Ectodermal cell (in vitro differentiated cells): ENCODE measurements around the gene NUMBL.
"Not testable (repeated sequence)": the region's sequence is repeated elsewhere in the genome, so short reads cannot be mapped to it uniquely, and the experiment has no call there.

Experiments
- H3K27ac ChIP-seq: 2 replicates; pipeline ENCODE4 v1.7.0; 2013; ENCODE audit warnings: mild to moderate bottlenecking, low read depth, low read length; ENCODE audit not compliant: insufficient read depth, poor library complexity, severe bottlenecking
- H3K27me3 ChIP-seq: 2 replicates; pipeline ENCODE4 v1.7.0; 2013; ENCODE audit warnings: mild to moderate bottlenecking, low read length; ENCODE audit not compliant: insufficient read depth, control insufficient read depth, poor library complexity, severe bottlenecking
- H3K36me3 ChIP-seq: one replicate; pipeline ENCODE4 v1.7.0; 2013; ENCODE audit warnings: low read length; ENCODE audit not compliant: control insufficient read depth, insufficient read depth
- H3K4me1 ChIP-seq: one replicate; pipeline ENCODE4 v1.7.0; 2013; ENCODE audit warnings: low read length; ENCODE audit not compliant: control insufficient read depth, insufficient read depth
- H3K4me3 ChIP-seq: 2 replicates; pipeline ENCODE4 v1.7.0; 2013; ENCODE audit warnings: low read depth, low read length, control low read depth; ENCODE audit not compliant: insufficient read depth
- H3K9me3 ChIP-seq: 2 replicates; pipeline ENCODE4 v1.7.0; 2013; ENCODE audit warnings: mild to moderate bottlenecking, low read length, moderate library complexity; ENCODE audit not compliant: control insufficient read depth
- WGBS, 2 experiments: methylation state at CpG; one replicate each; pipeline ENCODE4 v1.1.7; 2013; ENCODE audit warnings: missing lambda C conversion rate in 2 of 2; 5-methylcytosine and 5-hydroxymethylcytosine counted together

Gene NUMBL

DNA sequence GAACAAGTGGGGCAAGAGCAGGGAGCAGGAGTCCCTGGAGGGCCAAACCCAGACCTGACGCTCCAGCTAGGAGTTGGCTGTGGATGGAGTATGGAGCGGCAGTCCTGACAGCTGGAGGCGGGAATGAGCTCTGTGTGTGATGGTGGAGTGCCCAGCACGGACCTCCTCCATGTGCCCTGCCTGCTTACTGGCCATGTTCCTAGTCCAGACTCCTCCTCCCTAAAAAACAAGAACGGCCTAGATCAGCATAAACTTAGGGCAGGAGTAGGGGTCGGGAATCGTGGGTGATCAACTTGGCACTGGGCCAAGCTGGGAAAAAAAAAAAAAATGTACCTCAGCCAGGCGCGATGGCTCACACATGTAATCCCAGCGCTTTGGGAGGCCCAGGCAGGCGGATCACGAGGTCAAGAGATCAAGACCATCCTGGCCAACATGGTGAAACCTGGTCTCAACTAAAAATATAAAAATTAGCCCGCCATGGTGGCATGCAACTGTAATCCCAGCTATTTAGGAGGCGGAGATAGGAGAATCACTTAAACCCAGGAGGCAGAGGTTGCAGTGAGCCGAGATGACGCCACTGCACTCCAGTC is 59.8 kb downstream of the NUMBL start:
- peaks cover 15% of the 10 kb centered on the region for H3K27me3 ChIP-seq
- H3K27ac ChIP-seq, result no peak overlapping the region
- no peaks in the 10 kb centered on the region for H3K9me3 ChIP-seq
- H3K4me1 ChIP-seq, result peaks cover 20% of the 10 kb centered on the region
- H3K36me3 ChIP-seq, result peaks cover 7% of the 10 kb centered on the region
- no peak overlapping the region for H3K4me3 ChIP-seq
- WGBS, 2 experiments, result 74 to 77% methylated on average over 16 of the region's 16 CpGs

DNA sequence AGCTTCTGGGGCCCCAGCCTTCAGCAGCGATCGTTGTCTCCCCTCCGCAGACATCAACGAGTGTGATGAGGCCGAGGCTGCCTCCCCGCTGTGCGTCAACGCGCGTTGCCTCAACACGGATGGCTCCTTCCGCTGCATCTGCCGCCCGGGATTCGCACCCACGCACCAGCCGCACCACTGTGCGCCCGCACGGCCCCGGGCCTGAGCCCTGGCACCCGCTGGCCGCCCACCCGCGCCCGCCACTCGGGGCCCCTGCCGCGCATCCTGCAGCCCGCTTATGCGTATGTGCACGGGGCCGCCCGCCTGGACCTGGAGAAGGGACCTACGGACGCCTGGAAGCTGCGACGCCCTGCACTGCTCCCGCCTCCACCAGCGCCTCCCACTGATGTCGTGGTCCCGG is 61.1 kb downstream of the NUMBL start:
- no peak overlapping the region for H3K27ac ChIP-seq
- H3K9me3 ChIP-seq, result no peaks in the 10 kb centered on the region
- peaks cover 10% of the 10 kb centered on the region for H3K36me3 ChIP-seq
- WGBS, 2 experiments, result 94 to 95% methylated on average over 42 of the region's 42 CpGs
- H3K27me3 ChIP-seq, result peaks cover 7% of the 10 kb centered on the region
- H3K4me1 ChIP-seq, result peaks cover 20% of the 10 kb centered on the region
- H3K4me3 ChIP-seq, result no peak overlapping the region

DNA sequence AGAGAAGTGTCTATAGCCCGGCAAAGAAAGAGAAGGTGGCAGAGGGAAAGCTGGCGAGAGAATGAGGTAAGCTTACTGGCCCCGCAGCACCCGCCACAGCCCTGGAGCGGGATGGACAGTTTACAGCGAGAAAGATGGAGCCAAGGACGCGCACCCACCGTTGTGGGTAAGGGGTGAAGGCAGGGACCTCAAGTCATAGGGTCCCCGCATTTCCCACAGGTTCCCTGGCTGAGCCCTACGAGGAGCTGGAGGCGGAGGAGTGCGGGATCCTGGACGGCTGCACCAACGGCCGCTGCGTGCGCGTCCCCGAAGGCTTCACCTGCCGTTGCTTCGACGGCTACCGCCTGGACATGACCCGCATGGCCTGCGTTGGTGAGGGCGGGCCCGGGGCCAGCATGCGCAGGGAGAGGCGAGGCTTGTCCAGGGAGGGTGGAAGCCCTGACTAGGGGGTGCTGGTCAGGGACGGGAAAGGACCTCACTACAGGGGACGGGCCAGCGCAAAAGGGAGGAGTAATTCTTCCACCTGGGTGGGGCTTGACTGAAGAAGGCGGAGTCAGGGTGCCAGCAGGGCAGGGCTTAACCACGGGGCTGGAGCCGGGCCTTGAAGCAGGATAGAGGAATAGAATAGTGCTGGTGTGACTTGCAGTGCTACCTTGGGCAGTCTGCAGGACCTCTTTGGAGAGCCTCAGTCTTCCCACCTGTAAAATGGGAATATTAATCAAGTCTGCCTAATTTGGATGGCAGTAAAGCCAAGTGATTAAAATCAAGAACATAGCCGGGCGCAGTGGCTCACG is 62.8 kb downstream of the NUMBL start:
- WGBS, 2 experiments, result 92 to 94% methylated on average over 39 of the region's 39 CpGs
- Histone ChIP-seq H3K4me1 (peaks cover 18% of the 10 kb centered on the region), H3K36me3 (peaks cover 10% of the 10 kb centered on the region), H3K27me3 (no peaks in the 10 kb centered on the region), H3K27ac (no peak overlapping the region), H3K4me3 (no peak overlapping the region), H3K9me3 (no peaks in the 10 kb centered on the region)

- 95 to 96% methylated on average over 24 of the region's 24 CpGs for WGBS, 2 experiments
- Histone ChIP-seq H3K27ac (no peak overlapping the region), H3K4me1 (peaks cover 17% of the 10 kb centered on the region), H3K36me3 (peaks cover 10% of the 10 kb centered on the region), H3K9me3 (no peaks in the 10 kb centered on the region), H3K27me3 (no peaks in the 10 kb centered on the region), H3K4me3 (no peak overlapping the region)
Observed at GRCh38 chr19:40626918-40627317, 63.5 kb downstream of the NUMBL start.

DNA sequence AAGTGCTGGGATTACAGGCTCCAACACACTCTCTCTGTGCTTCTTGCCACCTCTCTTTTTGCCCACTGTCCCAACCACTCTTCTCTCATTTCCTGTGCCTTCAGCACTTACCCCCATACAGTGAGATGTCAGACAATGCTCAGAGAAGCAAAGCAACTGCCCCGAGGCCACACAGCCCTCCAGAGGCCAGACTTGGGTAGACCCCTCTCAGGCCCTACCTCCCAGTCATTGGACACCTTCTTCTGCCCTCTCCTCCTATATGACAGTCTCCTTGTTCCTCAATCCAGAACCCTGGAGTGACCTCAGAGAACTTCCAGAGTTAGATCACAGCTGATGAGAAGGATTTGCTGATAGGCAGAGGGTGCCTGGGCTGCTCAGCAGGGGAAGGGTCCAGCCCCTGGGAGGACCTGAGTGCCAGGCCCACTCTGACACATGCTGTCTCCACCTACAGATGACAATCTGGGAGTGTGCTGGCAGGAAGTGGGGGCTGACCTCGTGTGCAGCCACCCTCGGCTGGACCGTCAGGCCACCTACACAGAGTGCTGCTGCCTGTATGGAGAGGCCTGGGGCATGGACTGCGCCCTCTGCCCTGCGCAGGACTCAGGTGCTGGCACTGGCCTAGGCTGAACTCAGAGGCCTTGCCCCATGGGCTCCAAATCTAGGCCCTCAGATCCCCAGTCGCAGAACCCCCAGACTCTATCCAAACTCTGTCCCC is 64.9 kb downstream of the NUMBL start:
- WGBS, 2 experiments, result 91 to 94% methylated on average over 7 of the region's 7 CpGs
- no peak overlapping the region for H3K4me3 ChIP-seq
- no peak overlapping the region for H3K27ac ChIP-seq
- H3K36me3 ChIP-seq, result peaks cover 17% of the 10 kb centered on the region
- peaks cover 11% of the 10 kb centered on the region for H3K4me1 ChIP-seq
- no peaks in the 10 kb centered on the region for H3K27me3 ChIP-seq
- no peaks in the 10 kb centered on the region for H3K9me3 ChIP-seq

DNA sequence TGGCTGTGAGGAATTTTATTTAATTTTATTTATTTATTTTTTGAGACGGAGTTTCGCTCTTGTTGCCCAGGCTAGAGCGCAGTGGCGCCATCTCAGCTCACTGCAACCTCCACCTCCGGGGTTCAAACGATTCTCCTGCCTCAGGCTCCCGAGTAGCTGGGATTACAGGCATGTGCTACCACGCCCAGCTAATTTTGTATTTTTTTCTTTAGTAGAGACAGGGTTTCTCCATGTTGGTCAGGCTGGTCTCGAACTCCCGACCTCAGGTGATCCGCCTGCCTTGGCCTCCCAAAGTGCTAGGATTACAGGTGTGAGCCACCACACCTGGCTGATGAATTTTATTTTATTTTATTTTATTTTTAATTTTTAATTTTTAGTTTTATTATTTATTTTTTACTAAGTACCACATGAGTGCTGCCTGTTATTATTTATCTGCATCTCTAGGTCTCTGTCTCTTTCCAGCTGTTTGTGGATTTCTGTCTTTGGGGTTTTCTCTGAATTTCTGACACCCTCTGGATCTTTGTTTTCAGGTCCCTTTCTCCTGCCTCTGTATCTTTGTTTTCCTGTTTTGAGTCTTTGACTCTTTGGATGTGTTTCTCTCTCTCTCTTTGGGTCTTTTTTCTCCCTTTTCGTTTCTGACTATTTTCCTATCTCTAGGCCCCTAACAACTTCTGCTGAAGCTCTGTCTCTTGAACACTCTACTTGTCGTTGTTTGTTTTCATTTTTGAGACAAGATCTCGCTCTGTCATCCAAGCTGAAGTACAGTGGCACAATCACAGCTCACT is 65.9 kb downstream of the NUMBL start:
- peaks cover 22% of the 10 kb centered on the region for H3K36me3 ChIP-seq
- H3K9me3 ChIP-seq, H3K27me3 ChIP-seq: not testable (repeated sequence)

DNA sequence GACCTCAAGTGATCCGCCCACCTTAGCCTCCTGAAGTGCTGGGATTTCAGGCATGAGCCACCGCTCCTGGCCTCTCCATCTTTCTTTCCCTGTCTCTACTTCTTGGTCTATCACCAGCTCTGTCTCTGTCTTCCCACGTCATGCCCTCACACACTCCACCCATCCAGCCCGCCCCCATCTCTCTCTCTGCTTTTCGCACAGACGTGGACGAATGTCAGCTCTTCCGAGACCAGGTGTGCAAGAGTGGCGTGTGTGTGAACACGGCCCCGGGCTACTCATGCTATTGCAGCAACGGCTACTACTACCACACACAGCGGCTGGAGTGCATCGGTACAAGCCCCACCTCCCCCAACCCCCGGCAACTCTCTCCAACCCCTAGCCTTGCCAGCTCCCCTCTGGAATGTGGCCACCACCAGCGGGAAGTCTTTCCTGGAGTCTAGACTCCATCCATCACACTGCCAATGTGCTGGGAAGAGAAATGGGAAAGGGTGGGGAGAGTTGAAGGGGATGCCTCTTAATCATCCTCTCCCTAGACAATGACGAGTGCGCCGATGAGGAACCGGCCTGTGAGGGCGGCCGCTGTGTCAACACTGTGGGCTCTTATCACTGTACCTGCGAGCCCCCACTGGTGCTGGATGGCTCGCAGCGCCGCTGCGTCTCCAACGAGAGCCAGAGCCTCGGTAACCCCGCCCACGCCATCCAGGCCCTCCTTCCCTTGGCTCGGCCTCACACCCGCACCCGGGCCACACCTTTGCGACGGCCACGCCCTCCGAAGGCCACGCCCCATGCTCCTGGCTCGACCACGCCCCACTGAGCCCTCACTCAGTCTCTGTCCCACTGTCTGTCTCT is 66.8 kb downstream of the NUMBL start:
- Histone ChIP-seq H3K9me3 (no peaks in the 10 kb centered on the region), H3K27ac (no peak overlapping the region), H3K27me3 (no peaks in the 10 kb centered on the region), H3K4me1 (peaks cover 11% of the 10 kb centered on the region), H3K36me3 (peaks cover 32% of the 10 kb centered on the region), H3K4me3 (no peak overlapping the region)
- 16% methylated on average over 40 to 41 of the region's 41 CpGs for WGBS, 2 experiments

More for the DNA sequence above, 65.9 kb downstream of the NUMBL start:
- H3K4me1 ChIP-seq, result peaks cover 11% of the 10 kb centered on the region
- H3K27ac ChIP-seq, H3K4me3 ChIP-seq: not testable (repeated sequence)
- WGBS, 2 experiments, result 84 to 89% methylated on average over 14 of the region's 14 CpGs

- H3K27me3 ChIP-seq, result no peaks in the 10 kb centered on the region
- H3K36me3 ChIP-seq, result peaks cover 35% of the 10 kb centered on the region
- no peak overlapping the region for H3K4me3 ChIP-seq
- no peaks in the 10 kb centered on the region for H3K9me3 ChIP-seq
- no peak overlapping the region for H3K27ac ChIP-seq
- 92 to 95% methylated on average over 7 of the region's 7 CpGs for WGBS, 2 experiments
- H3K4me1 ChIP-seq, result peaks cover 11% of the 10 kb centered on the region
Observed at GRCh38 chr19:40622773-40623075, 67.7 kb downstream of the NUMBL start.

DNA sequence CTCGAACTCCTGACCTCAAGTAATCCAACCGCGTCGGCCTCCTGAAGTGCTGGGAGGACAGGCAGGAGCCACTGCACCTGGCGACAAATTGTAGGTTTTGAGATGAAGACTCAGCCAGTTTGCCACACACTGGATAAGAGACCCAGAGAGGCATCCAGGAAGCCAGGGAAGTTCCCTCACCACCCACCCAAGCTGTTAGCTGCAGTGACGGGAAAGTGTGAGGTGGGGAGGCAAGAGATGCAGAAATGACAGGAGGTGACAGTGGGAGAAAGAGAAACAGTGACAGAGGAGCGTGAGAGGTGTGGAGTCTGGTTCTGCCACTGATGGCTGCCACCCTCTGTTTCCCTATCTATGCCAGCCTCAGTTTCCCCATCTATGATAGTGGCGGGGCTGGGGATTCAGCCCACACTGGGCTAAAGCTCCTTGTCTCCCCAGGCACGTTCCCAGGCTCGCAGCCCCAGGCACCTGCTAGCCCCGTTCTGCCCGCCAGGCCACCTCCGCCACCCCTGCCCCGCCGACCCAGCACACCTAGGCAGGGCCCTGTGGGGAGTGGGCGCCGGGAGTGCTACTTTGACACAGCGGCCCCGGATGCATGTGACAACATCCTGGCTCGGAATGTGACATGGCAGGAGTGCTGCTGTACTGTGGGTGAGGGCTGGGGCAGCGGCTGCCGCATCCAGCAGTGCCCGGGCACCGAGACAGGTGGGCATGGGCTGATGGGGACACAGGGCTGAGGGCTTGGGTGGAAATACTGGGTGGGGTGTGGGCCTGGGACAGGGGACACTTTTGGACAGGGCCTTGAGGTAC is 68.3 kb downstream of the NUMBL start:
- peaks cover 35% of the 10 kb centered on the region for H3K36me3 ChIP-seq
- H3K4me3 ChIP-seq, result no peak overlapping the region
- no peak overlapping the region for H3K27ac ChIP-seq
- H3K4me1 ChIP-seq, result peaks cover 11% of the 10 kb centered on the region
- H3K27me3 ChIP-seq, result no peaks in the 10 kb centered on the region
- no peaks in the 10 kb centered on the region for H3K9me3 ChIP-seq
- WGBS, 2 experiments, result 90 to 92% methylated on average over 24 of the region's 24 CpGs
